Right cardiac atrium (tissue), 5 donors: ENCODE measurements around the gene CLIP3. TPM values are rescaled to one million over a fixed set of nuclear protein-coding genes. Genes with fewer than 3 reads are reported as not detected.

Experiments used
- ATAC-seq, 2 donors: fragments of 200-7000 bp; cut with Tn5 transposase; one replicate each; pipeline versions ENCODE4 v1.8.0 to v1.9.1; 2020; ENCODE audit warnings: moderate library complexity in 2 of 2, mild to moderate bottlenecking in 1 of 2
- DNase-seq, 3 donors: peaks; one replicate each; pipeline ENCODE4 v3.0.0-alpha.2; 2020
- H3K27ac ChIP-seq: one replicate; pipeline ENCODE4 v1.5.1; 2013; ENCODE audit warnings: mild to moderate bottlenecking, low read length, control low read depth, moderate library complexity
- H3K27me3 ChIP-seq: one replicate; pipeline ENCODE4 v1.6.1; 2013; ENCODE audit not compliant: control insufficient read depth, insufficient read depth
- H3K4me1 ChIP-seq: one replicate; pipeline ENCODE4 v1.6.1; 2013; ENCODE audit warnings: low read length; ENCODE audit not compliant: control insufficient read depth, insufficient read depth
- H3K4me3 ChIP-seq: one replicate; pipeline ENCODE4 v1.5.1; 2013; ENCODE audit warnings: low read length, control low read depth
- H3K9me3 ChIP-seq: one replicate; pipeline ENCODE4 v1.6.1; 2013; ENCODE audit warnings: low read length; ENCODE audit not compliant: control insufficient read depth
- WGBS: extraction: QIAGEN DNeasy Blood & Tissue Kit; methylation state at CpG from one replicate; pipeline ENCODE4 v1.1.7; 2013; 5-methylcytosine and 5-hydroxymethylcytosine counted together
- intact Hi-C, 4 donors: fragments of 100-400 bp; cut with DNase I; formaldehyde crosslinking; loops; one replicate each; pipeline versions ENCODE4 v1.11.0 to v1.14.0; 2022 to 2023
- polyA plus RNA-seq: library from polyadenylated mRNA; stranded (reverse); fragments of 200-250 nt; gene quantifications from one replicate; pipeline ENCODE4 v1.2.3, GENCODE V29; 2013
- total RNA-seq, 4 donors: library from RNA; stranded (reverse); fragmentation: NEBNext Ultra II Directional; extraction: Animal tissue kit (Norgen Biotek cat#: 25700); gene quantifications; one replicate each; pipeline ENCODE4 v1.2.1, GENCODE V29; 2021
- donor health status: healthy with polysubstance abuse.
- donor health status: DM: no; HTN: yes; CAD: no.
- donor health status: DM: no; HTN: no; CAD: no.
- donor health status: DM: no; HTN: yes; CAD: no; lungs with severe emphysema.
- donor health status: DM: yes; HTN: yes; CAD: no.

CLIP3 gene
- total and polyA plus RNA-seq, 5 donors = 4.8 to 11.3 (median 10.1) TPM

GRCh38 chr19:35966771-35967170, 65.9 kb downstream of the CLIP3 start:
- H3K9me3 ChIP-seq = no peaks in the 10 kb centered on the region
- H3K4me3 ChIP-seq = no peak overlapping the region
- no peak overlapping the region for H3K27ac ChIP-seq
- H3K4me1 ChIP-seq = no peaks in the 10 kb centered on the region
- 74% methylated on average over 3 of the region's 3 CpGs for WGBS
- intact Hi-C loops = no loop called here
- ATAC-seq (no peak), DNase-seq (no peak)
- no peaks in the 10 kb centered on the region for H3K27me3 ChIP-seq

Other genes starting within 250 kb of the CLIP3 start
- gene PRODH2, start 220.0 kb downstream of the CLIP3 start, total RNA-seq = not detected
- gene PRODH2, start 220.0 kb downstream of the CLIP3 start, polyA plus RNA-seq = not detected
- gene NPHS1, start 180.4 kb downstream of the CLIP3 start, total RNA-seq = not detected
- gene NPHS1, start 180.4 kb downstream of the CLIP3 start, polyA plus RNA-seq = not detected
- not detected for gene KIRREL2, start 176.0 kb downstream of the CLIP3 start, total RNA-seq
- not detected for gene KIRREL2, start 176.0 kb downstream of the CLIP3 start, polyA plus RNA-seq
- gene APLP1, start 164.3 kb downstream of the CLIP3 start, total RNA-seq = 10 to 100 TPM; 18.0 to 26.3 (median 21.0) TPM
- 33.2 TPM for gene APLP1, start 164.3 kb downstream of the CLIP3 start, polyA plus RNA-seq
- 10 to 100 TPM in 1 of 4 donors, 1 to 10 TPM in 3; 4.4 to 10.7 (median 6.3) TPM for gene NFKBID, start 132.3 kb downstream of the CLIP3 start, total RNA-seq
- 6.4 TPM for gene NFKBID, start 132.3 kb downstream of the CLIP3 start, polyA plus RNA-seq
- gene HCST, start 130.3 kb downstream of the CLIP3 start, total RNA-seq = 1 to 10 TPM; 2.3 to 4.4 (median 2.7) TPM
- 2.6 TPM for gene HCST, start 130.3 kb downstream of the CLIP3 start, polyA plus RNA-seq
- gene TYROBP, start 124.6 kb downstream of the CLIP3 start, total RNA-seq = 10 to 100 TPM; 37.2 to 52.6 (median 43.3) TPM
- 36.7 TPM for gene TYROBP, start 124.6 kb downstream of the CLIP3 start, polyA plus RNA-seq
- gene LRFN3, start 96.5 kb downstream of the CLIP3 start, total RNA-seq = 10 to 100 TPM in 1 of 4 donors, 1 to 10 TPM in 3; 8.2 to 10.8 (median 9.0) TPM
- gene LRFN3, start 96.5 kb downstream of the CLIP3 start, polyA plus RNA-seq = 8.4 TPM
- 10 to 100 TPM; 10.9 to 14.9 (median 13.3) TPM for gene SDHAF1, start 37.7 kb downstream of the CLIP3 start, total RNA-seq
- gene SDHAF1, start 37.7 kb downstream of the CLIP3 start, polyA plus RNA-seq = 11.2 TPM
- under 1 TPM in 3 of 4 donors, not detected in 1; 0.12 to 0.25 (median 0.14) TPM for gene SYNE4, start 24.1 kb downstream of the CLIP3 start, total RNA-seq
- gene SYNE4, start 24.1 kb downstream of the CLIP3 start, polyA plus RNA-seq = 0.18 TPM
- 10 to 100 TPM in 3 of 4 donors, 1 to 10 TPM in 1; 8.8 to 16.3 (median 12.0) TPM for gene ALKBH6, start 18.7 kb downstream of the CLIP3 start, total RNA-seq
- gene ALKBH6, start 18.7 kb downstream of the CLIP3 start, polyA plus RNA-seq = 18.0 TPM
- 1 to 10 TPM; 1.6 to 4.5 (median 3.9) TPM for gene THAP8, start 21.4 kb upstream of the CLIP3 start, total RNA-seq
- gene THAP8, start 21.4 kb upstream of the CLIP3 start, polyA plus RNA-seq = 6.6 TPM
- 10 to 100 TPM in 1 of 4 donors, 1 to 10 TPM in 3; 2.8 to 16.3 (median 8.0) TPM for gene WDR62, start 22.0 kb upstream of the CLIP3 start, total RNA-seq
- gene WDR62, start 22.0 kb upstream of the CLIP3 start, polyA plus RNA-seq = 10.6 TPM
- gene OVOL3, start 78.3 kb upstream of the CLIP3 start, total RNA-seq = not detected
- not detected for gene OVOL3, start 78.3 kb upstream of the CLIP3 start, polyA plus RNA-seq
- gene POLR2I, start 82.0 kb upstream of the CLIP3 start, total RNA-seq = 100 to 1,000 TPM in 3 of 4 donors, 10 to 100 TPM in 1; 96.6 to 140 (median 122) TPM
- gene POLR2I, start 82.0 kb upstream of the CLIP3 start, polyA plus RNA-seq = 121 TPM
- 10 to 100 TPM; 76.8 to 99.7 (median 80.3) TPM for gene TBCB, start 82.6 kb upstream of the CLIP3 start, total RNA-seq
- gene TBCB, start 82.6 kb upstream of the CLIP3 start, polyA plus RNA-seq = 101 TPM
- 100 to 1,000 TPM; 542 to 668 (median 632) TPM for gene CAPNS1, start 107.2 kb upstream of the CLIP3 start, total RNA-seq
- 726 TPM for gene CAPNS1, start 107.2 kb upstream of the CLIP3 start, polyA plus RNA-seq
- 1,000 to 10,000 TPM; 1,675 to 2,458 (median 2,091) TPM for gene COX7A1, start 119.6 kb upstream of the CLIP3 start, total RNA-seq
- gene COX7A1, start 119.6 kb upstream of the CLIP3 start, polyA plus RNA-seq = 1,566 TPM
- gene ZNF565, start 181.8 kb upstream of the CLIP3 start, total RNA-seq = 1 to 10 TPM; 4.0 to 5.0 (median 4.9) TPM
- 3.2 TPM for gene ZNF565, start 181.8 kb upstream of the CLIP3 start, polyA plus RNA-seq
- gene ZNF146, start 182.2 kb upstream of the CLIP3 start, total RNA-seq = 10 to 100 TPM; 33.5 to 45.8 (median 38.8) TPM
- 18.8 TPM for gene ZNF146, start 182.2 kb upstream of the CLIP3 start, polyA plus RNA-seq